Pancreas (tissue), 10 donors: Measurements from ENCODE around the gene MAP3K3. TPM values are rescaled to one million over a fixed set of nuclear protein-coding genes. Genes with fewer than 3 reads are reported as not detected.

Source experiments
- ATAC-seq, 4 donors: fragments of 200-7000 bp; cut with Tn5 transposase; one replicate each; pipeline versions ENCODE4 v1.8.0 to v1.9.1; 2020; ENCODE audit warnings: mild to moderate bottlenecking in 4 of 4, moderate library complexity in 4 of 4
- DNase-seq, 6 donors: peaks; one replicate each; pipeline ENCODE4 v3.0.0-alpha.2; 2020
- FAIRE-seq: peaks from 2 replicates; lab custom pipeline; 2012; peaks lifted over from hg19 to GRCh38; lab: Jason Lieb, UNC
- H3K27ac ChIP-seq, 4 donors: fragments of 200-600 bp; sonication (generic); 1 replicate in 3 of 4; 2 replicates in 1 of 4; pipeline versions ENCODE4 v1.5.0 to v1.8.0; 2020
- H3K27me3 ChIP-seq, 4 donors: fragments of 200-600 bp; one replicate each; pipeline ENCODE4 v1.8.0; 2021
- H3K36me3 ChIP-seq, 3 donors: fragments of 200-600 bp; sonication (generic) in 1 of 3; one replicate each; pipeline versions ENCODE4 v1.5.0 to v1.8.0; 2020 to 2021
- H3K4me1 ChIP-seq, 3 donors: fragments of 200-600 bp; one replicate each; pipeline ENCODE4 v1.8.0; 2021
- H3K4me3 ChIP-seq, 4 donors: fragments of 200-600 bp; sonication (generic) in 2 of 4; one replicate each; pipeline versions ENCODE4 v1.5.0 to v1.8.0; 2020 to 2021
- H3K9me3 ChIP-seq, 4 donors: fragments of 200-600 bp; one replicate each; pipeline ENCODE4 v1.8.0; 2021
- WGBS, 2 donors: extraction: QIAGEN DNeasy Blood & Tissue Kit; methylation state at CpG; one replicate each; pipeline ENCODE4 v1.1.7; 2013; 5-methylcytosine and 5-hydroxymethylcytosine counted together
- intact Hi-C, 3 donors: fragments of 100-400 bp; cut with DNase I; formaldehyde crosslinking; loops; one replicate each; pipeline versions ENCODE4 v1.11.1 to v1.14.2; 2022
- polyA plus RNA-seq, 2 donors: library from polyadenylated mRNA; stranded (reverse); fragments of 200-250 nt; gene quantifications; one replicate each; pipeline ENCODE4 v1.2.3, GENCODE V29; 2013
- total RNA-seq, 6 donors: library from RNA; stranded (reverse); fragmentation: NEBNext Ultra II Directional in 4 of 6; extraction: Animal tissue kit (Norgen Biotek cat#: 25700) in 4 of 6; gene quantifications; one replicate each; pipeline versions ENCODE4 v1.2.1 to v1.2.4, GENCODE V29; 2021 to 2023
- TF ChIP-seq, protein P1 (sequence below), 4 donors: fragments of 200-600 bp; sonication (generic) in 3 of 4; IDR thresholded peaks; one replicate each; pipeline versions ENCODE4 v1.5.0 to v1.8.0; 2021; ENCODE audit warnings: antibody characterized with exemption in 4 of 4
- donor health status: healthy with polysubstance abuse.
- donor health status: DM: no; HTN: no; CAD: no; lungs with moderate emphysema.
- donor health status: DM: no; HTN: no; CAD: no.
- donor health status: control.
- donor health status: control.
- donor health status: Bipolar disorder and iron deficiency.
- donor health status: DM: yes; HTN: yes; CAD: no.
- donor health status: DM: no; HTN: no; CAD: no.
- donor health status: DM: no; HTN: no; CAD: no.
- donor health status: DM: yes; HTN: yes; CAD: no.

Gene MAP3K3
- total and polyA plus RNA-seq, 8 donors = 8.4 to 21.9 (median 11.4) TPM

DNA sequence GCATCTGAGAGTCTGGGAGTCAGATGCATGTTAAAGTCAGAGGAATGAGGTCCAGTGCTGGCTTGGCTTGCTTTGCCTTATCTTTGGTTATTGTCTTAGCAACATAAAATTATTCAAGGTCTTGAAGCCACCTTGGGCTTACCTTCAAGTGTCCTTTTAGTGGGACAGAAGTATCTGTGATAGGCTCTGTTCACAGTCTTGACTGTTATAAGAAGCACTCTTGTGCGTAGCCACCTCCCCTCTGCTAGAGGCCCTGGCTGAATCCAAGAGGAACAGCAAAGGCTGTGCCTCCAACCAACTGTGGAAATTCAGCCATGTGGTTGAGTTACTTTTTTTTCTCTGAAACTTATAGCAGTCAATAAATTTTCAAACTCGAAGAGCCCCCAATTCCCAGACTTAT, 8.6 kb upstream of the MAP3K3 start:
- FAIRE-seq = no peak
- Histone ChIP-seq H3K9me3 (no peaks in the 10 kb centered on the region), H3K27ac (no peak overlapping the region), H3K4me3 (no peak overlapping the region), H3K27me3 (no peaks in the 10 kb centered on the region), H3K36me3 (peaks cover 0 to 6% (median 0%) of the 10 kb centered on the region in 3 donors), H3K4me1 (no peaks in the 10 kb centered on the region)
- no peak for ATAC-seq
- 73 to 75% methylated on average over 2 of the region's 2 CpGs for whole genome bisulfite sequencing, 2 donors
- TF ChIP-seq, protein P1, sequence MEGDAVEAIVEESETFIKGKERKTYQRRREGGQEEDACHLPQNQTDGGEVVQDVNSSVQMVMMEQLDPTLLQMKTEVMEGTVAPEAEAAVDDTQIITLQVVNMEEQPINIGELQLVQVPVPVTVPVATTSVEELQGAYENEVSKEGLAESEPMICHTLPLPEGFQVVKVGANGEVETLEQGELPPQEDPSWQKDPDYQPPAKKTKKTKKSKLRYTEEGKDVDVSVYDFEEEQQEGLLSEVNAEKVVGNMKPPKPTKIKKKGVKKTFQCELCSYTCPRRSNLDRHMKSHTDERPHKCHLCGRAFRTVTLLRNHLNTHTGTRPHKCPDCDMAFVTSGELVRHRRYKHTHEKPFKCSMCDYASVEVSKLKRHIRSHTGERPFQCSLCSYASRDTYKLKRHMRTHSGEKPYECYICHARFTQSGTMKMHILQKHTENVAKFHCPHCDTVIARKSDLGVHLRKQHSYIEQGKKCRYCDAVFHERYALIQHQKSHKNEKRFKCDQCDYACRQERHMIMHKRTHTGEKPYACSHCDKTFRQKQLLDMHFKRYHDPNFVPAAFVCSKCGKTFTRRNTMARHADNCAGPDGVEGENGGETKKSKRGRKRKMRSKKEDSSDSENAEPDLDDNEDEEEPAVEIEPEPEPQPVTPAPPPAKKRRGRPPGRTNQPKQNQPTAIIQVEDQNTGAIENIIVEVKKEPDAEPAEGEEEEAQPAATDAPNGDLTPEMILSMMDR (IDR thresholded peaks at IDR 0.05) = no peak
- no peak for DNase-seq
- intact Hi-C loops = loop anchor here in 2 of 3 donors (5.0 kb wide), 2 partner anchors 186 to 191 kb away; no protein-coding TSS in a partner anchor

GRCh38 chr17:63621229-63621683, 961 bp upstream of the MAP3K3 start:
- Histone ChIP-seq H3K36me3 (no peaks in the 10 kb centered on the region), H3K4me1 (peaks cover 0 to 24% (median 22%) of the 10 kb centered on the region in 3 donors), H3K27ac (peak overlapping the region; percentile 51 to 75 (median 70)), H3K4me3 (peak overlapping the region; percentile 48 to 68 (median 60)), H3K27me3 (no peaks in the 10 kb centered on the region), H3K9me3 (no peaks in the 10 kb centered on the region)
- DNase-seq (no peak), ATAC-seq (peak in 3 of 4 donors; percentile 6 to 24 (median 21)), FAIRE-seq (no peak)
- intact Hi-C loops = no loop called here
- WGBS, 2 donors = 7 to 9% methylated on average over 10 of the region's 10 CpGs
- TF ChIP-seq, protein P1 (IDR thresholded peaks at IDR 0.05) = no peak

GRCh38 chr17:63622574-63623390, 565 bp downstream of the MAP3K3 start:
- FAIRE-seq (no peak), DNase-seq (peak; percentile 73 to 93 (median 83)), ATAC-seq (peak; percentile 15 to 39 (median 19))
- no peaks in the 10 kb centered on the region for H3K9me3 ChIP-seq
- peak overlapping the region; percentile 49 to 71 (median 62) for H3K4me3 ChIP-seq
- intact Hi-C loops = no loop called here
- WGBS, 2 donors = 0% methylated on average over 59 to 100 of the region's 100 CpGs
- peaks cover 0 to 31% (median 29%) of the 10 kb centered on the region in 3 donors for H3K4me1 ChIP-seq
- peak overlapping the region; percentile 43 to 82 (median 74) for H3K27ac ChIP-seq
- H3K27me3 ChIP-seq = no peaks in the 10 kb centered on the region
- TF ChIP-seq, protein P1 (IDR thresholded peaks at IDR 0.05) = no peak
- no peaks in the 10 kb centered on the region for H3K36me3 ChIP-seq

GRCh38 chr17:63623786-63624530, 1.7 kb downstream of the MAP3K3 start:
- WGBS, 2 donors = 21 to 23% methylated on average over 7 of the region's 7 CpGs
- H3K27ac ChIP-seq = peak overlapping the region in 1 of 4 donors; percentile 5
- TF ChIP-seq, protein P1 (IDR thresholded peaks at IDR 0.05) = no peak
- peaks cover 0 to 33% (median 29%) of the 10 kb centered on the region in 3 donors for H3K4me1 ChIP-seq
- peak overlapping the region in 2 of 4 donors; percentile 57 to 68 for H3K4me3 ChIP-seq
- no peak for ATAC-seq
- FAIRE-seq = no peak
- intact Hi-C loops = no loop called here
- H3K9me3 ChIP-seq = no peaks in the 10 kb centered on the region
- DNase-seq = no peak
- H3K36me3 ChIP-seq = no peaks in the 10 kb centered on the region
- H3K27me3 ChIP-seq = no peaks in the 10 kb centered on the region
